H1 (cell line): ENCODE data around the gene SPATS2L. TPM values are rescaled to one million over a fixed set of nuclear protein-coding genes. Genes with fewer than 3 reads are reported as not detected.

ENCODE experiments used
- CTCF ChIA-PET: fragments of 300-600 bp; sonication (Branson Sonifier 250); formaldehyde crosslinking; loops from one replicate; lab custom pipeline; 2021; ENCODE audit not compliant: partially characterized antibody; lab: Charles Lee
- POLR2A ChIA-PET: fragments of 300-600 bp; sonication (Branson Sonifier 250); formaldehyde crosslinking; loops from one replicate; lab custom pipeline; 2021; ENCODE audit warnings: inconsistent platforms; ENCODE audit not compliant: partially characterized antibody; lab: Charles Lee
- DNase-seq, 2 experiments: peaks; one replicate each; pipeline versions ENCODE4 v3.0.0 to v3.0.0-alpha.2; 2010 to 2022; ENCODE audit warnings: low spot score in 2 of 2, low read depth in 1 of 2, mixed read lengths in 1 of 2
- FAIRE-seq: peaks from 2 replicates; lab custom pipeline; 2011; peaks lifted over from hg19 to GRCh38; lab: Jason Lieb, UNC
- H2AFZ ChIP-seq: 2 replicates; pipeline ENCODE4 v1.8.1; 2012; ENCODE audit warnings: low read length, inconsistent platforms
- H2AK5ac ChIP-seq: 2 replicates; pipeline ENCODE4 v1.6.1; 2013; ENCODE audit warnings: low read depth, low read length
- H2BK120ac ChIP-seq: replicated peaks from 2 replicates; pipeline ENCODE3; 2013; ENCODE audit warnings: low read depth, low read length, inconsistent platforms
- H2BK12ac ChIP-seq: 2 replicates; pipeline ENCODE4 v1.6.1; 2013; ENCODE audit warnings: low read depth, low read length
- H2BK15ac ChIP-seq: 2 replicates; pipeline ENCODE4 v1.6.1; 2013; ENCODE audit warnings: low read length
- H2BK20ac ChIP-seq: 2 replicates; pipeline ENCODE4 v1.6.1; 2013; ENCODE audit warnings: low read length
- H2BK5ac ChIP-seq: 2 replicates; pipeline ENCODE4 v1.6.1; 2013; ENCODE audit warnings: low read depth, low read length
- H3K14ac ChIP-seq: 2 replicates; pipeline ENCODE4 v1.6.1; 2013; ENCODE audit warnings: inconsistent platforms; ENCODE audit not compliant: insufficient read length
- H3K18ac ChIP-seq: 2 replicates; pipeline ENCODE4 v1.6.1; 2013; ENCODE audit warnings: low read length; ENCODE audit errors: extremely low read depth
- H3K23ac ChIP-seq: 2 replicates; pipeline ENCODE4 v1.6.1; 2013; ENCODE audit warnings: inconsistent platforms; ENCODE audit not compliant: insufficient read length
- H3K23me2 ChIP-seq: 2 replicates; pipeline ENCODE4 v1.6.1; 2013; ENCODE audit warnings: low read depth, low read length
- H3K27ac ChIP-seq: 2 replicates; pipeline ENCODE4 v1.6.1; 2011; ENCODE audit warnings: low read depth, low read length, inconsistent platforms
- H3K27me3 ChIP-seq, 4 experiments: replicated peaks in 1 of 4; 1 replicate in 1 of 4; 2 replicates in 3 of 4; pipeline versions ENCODE4 v1.6.1 to v1.8.1; 2011 to 2013; ENCODE audit warnings: low read length in 3 of 4, mild to moderate bottlenecking in 3 of 4, inconsistent platforms in 2 of 4, mixed read lengths in 2 of 4, moderate library complexity in 1 of 4; ENCODE audit not compliant: control insufficient read depth in 3 of 4, insufficient read depth in 3 of 4; ENCODE audit errors: extremely low read depth in 1 of 4
- H3K36me3 ChIP-seq, 4 experiments: 2 replicates each; pipeline versions ENCODE4 v1.6.1 to v1.8.1; 2011 to 2013; ENCODE audit warnings: mild to moderate bottlenecking in 4 of 4, low read length in 3 of 4, moderate library complexity in 2 of 4, control low read depth in 1 of 4, inconsistent platforms in 1 of 4; ENCODE audit not compliant: insufficient read depth in 4 of 4, control insufficient read depth in 2 of 4
- H3K4ac ChIP-seq: replicated peaks from 2 replicates; pipeline ENCODE3; 2013; ENCODE audit warnings: low read length, low read depth, mixed read lengths, inconsistent platforms; ENCODE audit not compliant: insufficient read length
- H3K4me1 ChIP-seq, 4 experiments: replicated peaks in 1 of 4; 1 replicate in 1 of 4; 2 replicates in 3 of 4; pipeline versions ENCODE4 v1.6.1 to v1.8.1; 2011 to 2013; ENCODE audit warnings: low read length in 3 of 4, inconsistent platforms in 2 of 4, mixed read lengths in 1 of 4; ENCODE audit not compliant: insufficient read depth in 4 of 4, control insufficient read depth in 3 of 4
- H3K4me2 ChIP-seq, 2 experiments: 2 replicates each; pipeline versions ENCODE4 v1.6.1 to v1.8.1; 2011 to 2013; ENCODE audit warnings: low read depth in 2 of 2, low read length in 2 of 2, control low read depth in 1 of 2, inconsistent platforms in 1 of 2, mild to moderate bottlenecking in 1 of 2; ENCODE audit not compliant: insufficient read depth in 1 of 2
- H3K4me3 ChIP-seq, 4 experiments: fragments of 200-600, 300-600 bp in 1 of 4; sonication (generic), shearing (Covaris generic), sonication (Bioruptor Twin) in 1 of 4; 2 replicates each; pipeline versions ENCODE4 v1.5.1 to v1.8.1; 2011 to 2016; ENCODE audit warnings: low read length in 4 of 4, low read depth in 3 of 4, control low read depth in 2 of 4, inconsistent platforms in 2 of 4, mild to moderate bottlenecking in 2 of 4, mixed read lengths in 1 of 4, moderate library complexity in 1 of 4; ENCODE audit not compliant: insufficient read depth in 2 of 4; ENCODE audit errors: extremely low read depth in 1 of 4
- H3K56ac ChIP-seq: replicated peaks from 2 replicates; pipeline ENCODE3; 2013; ENCODE audit warnings: low read depth, mild to moderate bottlenecking, mixed read lengths, low read length, inconsistent platforms; ENCODE audit not compliant: insufficient read length
- H3K79me1 ChIP-seq: 2 replicates; pipeline ENCODE4 v1.6.1; 2013; ENCODE audit warnings: low read depth, low read length, control low read depth
- H3K79me2 ChIP-seq, 2 experiments: 2 replicates each; pipeline versions ENCODE4 v1.6.1 to v1.8.1; 2012 to 2013; ENCODE audit warnings: low read length in 2 of 2, mild to moderate bottlenecking in 2 of 2, inconsistent platforms in 1 of 2; ENCODE audit not compliant: insufficient read depth in 2 of 2, control insufficient read depth in 1 of 2
- H3K9ac ChIP-seq, 4 experiments: replicated peaks in 1 of 4; 1 replicate in 1 of 4; 2 replicates in 3 of 4; pipeline versions ENCODE4 v1.6.1 to v1.8.1; 2011 to 2013; ENCODE audit warnings: low read depth in 3 of 4, low read length in 3 of 4, control low read depth in 2 of 4, mild to moderate bottlenecking in 2 of 4, moderate library complexity in 2 of 4, inconsistent platforms in 1 of 4; ENCODE audit errors: extremely low read depth in 1 of 4
- H3K9me3 ChIP-seq, 2 experiments: 2 replicates each; pipeline versions ENCODE4 v1.6.1 to v1.8.1; 2012 to 2013; ENCODE audit warnings: mild to moderate bottlenecking in 2 of 2, moderate library complexity in 2 of 2, control low read depth in 1 of 2, inconsistent platforms in 1 of 2, low read depth in 1 of 2, low read length in 1 of 2, mixed read lengths in 1 of 2; ENCODE audit not compliant: insufficient read depth in 2 of 2
- H4K20me1 ChIP-seq, 2 experiments: replicated peaks in 1 of 2; 2 replicates each; pipeline versions ENCODE3 to v1.8.1; 2011 to 2013; ENCODE audit warnings: inconsistent platforms in 2 of 2, low read length in 2 of 2, mild to moderate bottlenecking in 1 of 2; ENCODE audit not compliant: insufficient read depth in 2 of 2, control insufficient read depth in 1 of 2
- H4K5ac ChIP-seq: 2 replicates; pipeline ENCODE4 v1.6.1; 2013; ENCODE audit warnings: low read length, low read depth, mixed read lengths, inconsistent platforms; ENCODE audit not compliant: insufficient read length
- H4K8ac ChIP-seq: 2 replicates; pipeline ENCODE4 v1.8.0; 2013; ENCODE audit warnings: mild to moderate bottlenecking, moderate library complexity, low read length, inconsistent platforms; ENCODE audit not compliant: insufficient read depth; ENCODE audit errors: extremely low read depth
- H4K91ac ChIP-seq: replicated peaks from 2 replicates; pipeline ENCODE3; 2013; ENCODE audit warnings: low read length, mixed read lengths, inconsistent platforms; ENCODE audit not compliant: insufficient read length
- KDM5A ChIP-seq: fragments of 200-600 bp; IDR thresholded peaks from 2 replicates; pipeline ENCODE4 v1.7.1; 2012; ENCODE audit warnings: mild to moderate bottlenecking, low read length, inconsistent platforms, mixed read lengths
- SAP30 ChIP-seq: fragments of 300-600 bp; sonication (generic); IDR thresholded peaks from 2 replicates; pipeline ENCODE4 v1.7.1; 2012; ENCODE audit warnings: low read length, moderate library complexity, mild to moderate bottlenecking, inconsistent platforms; ENCODE audit not compliant: insufficient read depth, insufficient replicate concordance
- WGBS, 2 experiments: shearing (Covaris generic) in 1 of 2; methylation state at CpG; one replicate each; pipeline versions ENCODE4 v1.1.6 to v1.1.7; 2013 to 2015; ENCODE audit warnings: low lambda C conversion rate in 2 of 2, mixed read lengths in 2 of 2, inconsistent platforms in 1 of 2, low coverage in 1 of 2, missing lambda C conversion rate in 1 of 2; ENCODE audit not compliant: insufficient replicate concordance in 2 of 2, insufficient coverage in 1 of 2, insufficient read length in 1 of 2; ENCODE audit errors: extremely low coverage in 1 of 2, missing lambda C conversion rate in 1 of 2; 5-methylcytosine and 5-hydroxymethylcytosine counted together
- polyA plus RNA-seq, 7 experiments: library from polyadenylated mRNA; depleted of rRNA in 3 of 7; stranded (reverse) in 5 of 7; unstranded in 2 of 7; fragments of >200 nt in 5 of 7; fragments of 200-250 nt in 2 of 7; gene quantifications; 1 replicate in 5 of 7; 2 replicates in 1 of 7; 4 replicates in 1 of 7; pipeline versions ENCODE4 v1.2.1 to v1.2.3, GENCODE V29; 2011 to 2013; ENCODE audit warnings: missing spikeins in 2 of 7, mixed read lengths in 2 of 7
- total RNA-seq: library from RNA; stranded (reverse); fragmentation: NEBNext Ultra II Directional; extraction: Animal tissue kit (Norgen Biotek cat#: 25700); gene quantifications from 2 replicates; pipeline ENCODE4 v1.2.1, GENCODE V29; 2021

The SPATS2L gene
- total and polyA plus RNA-seq, 2 of the 8 experiments (the other 6 are each of a cell fraction or from before 2014, with no cell fraction given) = 67.3 to 189 TPM

DNA sequence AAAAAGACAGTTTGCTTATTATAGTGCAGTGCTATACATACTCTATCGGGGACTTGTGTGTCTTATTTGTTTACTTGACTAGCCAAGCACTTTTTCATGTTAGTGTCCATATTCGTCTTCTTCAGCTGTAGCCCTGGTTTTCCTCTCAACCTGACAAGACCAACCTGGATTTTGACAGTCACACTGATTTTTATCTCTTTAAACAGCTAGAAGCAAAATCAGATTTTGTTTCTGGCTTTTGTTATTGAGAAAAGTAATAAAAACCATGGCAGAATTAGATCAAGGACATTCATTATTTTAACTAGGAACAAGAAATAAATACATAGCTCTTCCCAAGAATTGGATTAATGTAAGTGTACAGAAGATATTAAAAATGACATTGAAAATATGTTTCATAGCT lies 56.8 kb downstream of the SPATS2L start:
- CTCF ChIA-PET = interaction anchor here (0.9 to 2.6 kb wide), 4 partner anchors 9 to 308 kb away, joined by 3 to 10 read pairs (median 4); no protein-coding TSS in a partner anchor

More for the DNA sequence above, 56.8 kb downstream of the SPATS2L start:
- Histone ChIP-seq H2BK5ac (no peak overlapping the region), H3K27me3 (no peaks in the 10 kb centered on the region), H3K79me1 (peaks cover 5% of the 10 kb centered on the region), H4K20me1 (no peaks in the 10 kb centered on the region), H2BK15ac (no peak overlapping the region), H3K56ac (no peak overlapping the region), H3K4me1 (peaks cover 6 to 31% (median 19%) of the 10 kb centered on the region in 4 experiments; a peak in 5 of 7 replicates), H3K18ac (no peak overlapping the region), H3K4me3 (no peak overlapping the region), H2AK5ac (no peak overlapping the region), H2BK12ac (no peak overlapping the region), H3K14ac (no peak overlapping the region), H3K9ac (no peak overlapping the region), H3K27ac (no peak overlapping the region), H2BK20ac (no peak overlapping the region), H4K5ac (no peak overlapping the region), H4K91ac (no peak overlapping the region), H3K79me2 (peaks cover 0 to 98% of the 10 kb centered on the region in 2 experiments; a peak in 3 of 4 replicates), H3K36me3 (no peaks in the 10 kb centered on the region), H2AFZ (no peak overlapping the region), H3K9me3 (no peaks in the 10 kb centered on the region), H2BK120ac (no peak overlapping the region), H4K8ac (no peak overlapping the region), H3K4me2 (no peak overlapping the region), H3K4ac (no peak overlapping the region), H3K23ac (no peak overlapping the region), H3K23me2 (no peaks in the 10 kb centered on the region; the same call in 1 of the 2 replicates)
- 87% methylated on average over 2 of the region's 2 CpGs; no CpG with 5 or more reads in 1 of the 2 experiments for WGBS, 2 experiments
- no peak for FAIRE-seq
- POLR2A ChIA-PET = interaction anchor here (0.9 to 1.3 kb wide), 3 partner anchors 12 to 51 kb away, joined by 3 to 6 read pairs (median 4); no protein-coding TSS in a partner anchor
- DNase-seq = no peak
- no peak for TF ChIP-seq SAP30
- TF ChIP-seq KDM5A = no peak
